ENCODE results near the gene TAF4.

Gene TAF4

DNA sequence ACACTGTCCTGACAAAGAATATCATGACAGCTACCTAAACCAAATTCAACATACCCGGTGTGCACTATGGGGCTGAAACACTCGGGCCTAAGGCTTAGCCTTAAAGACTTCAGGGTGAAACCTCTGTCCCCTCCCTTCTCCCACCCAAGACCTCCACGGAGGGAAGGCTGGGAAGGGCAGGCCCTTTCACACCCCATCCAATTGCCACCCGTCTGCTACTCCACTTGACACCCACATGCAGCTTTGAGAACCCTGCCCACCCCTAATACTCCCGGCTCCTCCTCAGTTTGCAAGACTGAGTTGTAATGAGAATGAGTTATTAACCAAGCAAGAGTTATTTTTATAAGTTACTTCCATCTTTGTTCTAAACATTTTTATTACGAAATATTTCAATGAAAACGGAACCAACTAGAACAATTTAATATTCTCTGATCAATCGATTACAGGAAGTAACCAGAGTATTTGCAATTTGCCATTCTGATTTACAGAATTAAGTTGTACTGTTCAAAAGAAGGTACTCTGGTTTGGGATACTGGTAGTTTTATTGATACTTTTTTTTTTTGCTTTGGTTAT is 3.7 kb downstream of the TAF4 start:
- no peak for DNase-seq (ENCODE audit: low read depth)
- TF ChIP-seq, protein P1, sequence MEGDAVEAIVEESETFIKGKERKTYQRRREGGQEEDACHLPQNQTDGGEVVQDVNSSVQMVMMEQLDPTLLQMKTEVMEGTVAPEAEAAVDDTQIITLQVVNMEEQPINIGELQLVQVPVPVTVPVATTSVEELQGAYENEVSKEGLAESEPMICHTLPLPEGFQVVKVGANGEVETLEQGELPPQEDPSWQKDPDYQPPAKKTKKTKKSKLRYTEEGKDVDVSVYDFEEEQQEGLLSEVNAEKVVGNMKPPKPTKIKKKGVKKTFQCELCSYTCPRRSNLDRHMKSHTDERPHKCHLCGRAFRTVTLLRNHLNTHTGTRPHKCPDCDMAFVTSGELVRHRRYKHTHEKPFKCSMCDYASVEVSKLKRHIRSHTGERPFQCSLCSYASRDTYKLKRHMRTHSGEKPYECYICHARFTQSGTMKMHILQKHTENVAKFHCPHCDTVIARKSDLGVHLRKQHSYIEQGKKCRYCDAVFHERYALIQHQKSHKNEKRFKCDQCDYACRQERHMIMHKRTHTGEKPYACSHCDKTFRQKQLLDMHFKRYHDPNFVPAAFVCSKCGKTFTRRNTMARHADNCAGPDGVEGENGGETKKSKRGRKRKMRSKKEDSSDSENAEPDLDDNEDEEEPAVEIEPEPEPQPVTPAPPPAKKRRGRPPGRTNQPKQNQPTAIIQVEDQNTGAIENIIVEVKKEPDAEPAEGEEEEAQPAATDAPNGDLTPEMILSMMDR (IDR thresholded peaks at IDR 0.05; ENCODE audit: insufficient read depth, low read depth, low read length, missing control alignments): no peak
- H3K4me3 ChIP-seq (ENCODE audit: low read length): no peak overlapping the region

DNA sequence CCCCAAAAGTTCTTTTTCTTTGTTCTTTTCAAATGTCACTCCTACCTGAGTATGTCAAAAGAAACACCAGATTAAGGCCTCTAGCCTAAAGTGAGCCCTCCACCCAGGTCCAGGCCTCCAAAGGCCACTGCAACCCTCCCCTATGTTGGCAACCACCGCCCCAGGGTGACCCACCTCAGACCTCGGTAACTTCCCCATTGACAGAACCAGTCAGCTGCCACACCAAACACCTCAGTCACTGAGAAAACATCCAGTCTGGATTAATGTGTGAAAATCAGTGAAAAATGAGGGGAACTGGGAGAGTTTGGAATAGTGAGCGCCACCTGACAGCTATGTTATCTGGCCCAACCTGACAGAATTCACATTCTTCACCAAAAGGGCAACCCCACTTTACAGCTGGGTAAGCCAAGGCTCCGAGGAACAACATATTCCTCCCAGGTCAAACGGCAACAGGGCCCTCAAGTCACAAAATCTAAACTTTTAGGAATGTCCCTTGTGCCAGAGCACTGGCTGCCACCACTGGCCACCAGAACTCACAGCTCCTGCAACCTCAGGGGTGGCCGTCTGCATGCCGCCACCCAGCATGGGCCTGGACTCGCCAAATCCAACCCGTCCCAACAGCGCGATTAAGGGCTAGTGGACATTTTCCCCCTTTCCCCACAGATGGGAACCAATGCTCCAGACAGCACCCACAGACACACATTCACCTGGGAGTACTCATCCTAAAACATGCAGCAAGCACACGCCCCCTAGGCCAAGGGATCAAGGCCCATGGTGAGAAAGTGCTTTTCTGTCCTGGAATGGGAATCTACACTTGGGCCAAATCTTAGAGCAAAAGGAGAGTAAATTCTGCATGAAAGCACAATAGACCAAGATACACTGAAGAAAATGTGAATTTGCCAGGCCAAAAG is 4.8 kb downstream of the TAF4 start:
- DNase-seq (ENCODE audit: low read depth): no peak
- TF ChIP-seq, protein P1 (IDR thresholded peaks at IDR 0.05; ENCODE audit: insufficient read depth, low read depth, low read length, missing control alignments): no peak
- H3K4me3 ChIP-seq (ENCODE audit: low read length): no peak overlapping the region

DNA sequence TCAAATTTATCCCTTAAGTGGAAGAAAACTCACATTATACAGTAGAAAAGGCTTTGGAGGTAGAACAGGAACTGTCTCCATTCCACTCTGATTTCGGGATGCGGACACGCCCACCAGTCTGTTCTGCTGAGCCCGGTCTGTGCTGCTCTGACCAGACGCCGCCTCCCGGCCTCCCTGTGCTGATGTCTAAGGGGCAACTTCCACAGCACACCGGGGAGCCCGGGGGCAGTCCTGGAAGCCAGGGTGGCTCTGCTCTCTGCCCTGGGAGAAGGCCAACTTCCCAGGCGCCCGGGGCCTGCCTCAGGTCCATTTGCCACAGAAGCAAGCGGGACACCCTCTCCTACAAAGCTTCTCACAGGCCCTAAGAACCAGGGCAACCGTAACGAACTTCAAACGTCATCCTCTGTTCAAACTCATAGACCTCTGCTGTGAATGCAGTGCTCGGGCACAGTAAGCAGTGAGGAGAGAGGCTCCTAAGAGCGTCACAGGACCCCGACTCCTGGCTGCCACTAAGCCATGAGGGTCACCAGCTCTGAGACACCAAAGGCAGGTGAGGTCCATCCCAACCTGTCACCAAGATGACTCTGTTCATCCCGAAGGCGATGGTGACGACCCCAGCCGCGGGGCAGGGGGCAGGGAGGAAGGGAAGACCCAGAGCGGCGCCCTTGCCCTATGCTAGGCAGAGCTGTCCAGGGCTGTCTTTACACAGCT is 5.6 kb downstream of the TAF4 start:
- TF ChIP-seq, protein P1 (IDR thresholded peaks at IDR 0.05; ENCODE audit: insufficient read depth, low read depth, low read length, missing control alignments): no peak

DNA sequence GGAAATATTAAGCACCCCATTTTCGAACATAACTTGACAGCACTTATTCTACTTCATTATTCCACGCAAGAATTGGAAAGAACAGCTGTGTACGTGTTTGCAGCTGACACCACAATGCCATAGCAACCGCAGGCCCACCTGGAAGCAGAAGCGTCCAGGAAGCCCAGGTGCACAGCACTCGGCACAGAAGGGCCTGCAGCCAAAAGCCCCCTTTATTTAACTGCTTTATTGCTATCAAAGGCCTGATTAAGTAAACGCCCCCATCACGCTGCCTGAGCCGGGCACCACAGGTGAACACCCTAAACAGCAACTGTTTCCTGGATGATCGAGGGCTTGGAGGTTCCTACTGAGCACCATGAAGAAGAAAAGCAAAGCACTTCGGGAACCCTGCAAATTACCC is 6.3 kb downstream of the TAF4 start:
- H3K4me3 ChIP-seq (ENCODE audit: low read length): no peak overlapping the region
- no peak for DNase-seq (ENCODE audit: low read depth)
- TF ChIP-seq, protein P1 (IDR thresholded peaks at IDR 0.05; ENCODE audit: insufficient read depth, low read depth, low read length, missing control alignments): no peak

More for the DNA sequence above, 5.6 kb downstream of the TAF4 start:
- H3K4me3 ChIP-seq (ENCODE audit: low read length): no peak overlapping the region
- DNase-seq (ENCODE audit: low read depth): no peak

DNA sequence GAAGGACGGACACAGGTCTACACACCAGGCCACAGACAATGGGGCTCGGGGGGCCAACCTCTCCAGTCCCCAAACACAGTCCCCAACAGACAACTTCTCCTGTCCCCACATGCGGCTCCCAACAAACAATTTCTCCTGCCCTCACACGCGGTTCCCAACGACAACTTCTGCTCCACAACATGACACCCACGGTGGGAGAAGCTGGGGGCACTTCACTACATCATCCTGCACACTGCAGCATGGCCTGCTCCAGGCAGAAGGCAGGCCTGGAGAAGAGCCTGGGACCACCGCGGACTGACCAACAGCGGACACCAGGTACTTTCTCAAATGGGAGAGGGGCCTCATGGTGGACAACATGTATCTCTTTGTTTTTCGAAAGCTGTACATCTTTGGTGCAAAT is 6.7 kb downstream of the TAF4 start:
- DNase-seq (ENCODE audit: low read depth): no peak
- TF ChIP-seq, protein P1 (IDR thresholded peaks at IDR 0.05; ENCODE audit: insufficient read depth, low read depth, low read length, missing control alignments): no peak
- H3K4me3 ChIP-seq (ENCODE audit: low read length): no peak overlapping the region

DNA sequence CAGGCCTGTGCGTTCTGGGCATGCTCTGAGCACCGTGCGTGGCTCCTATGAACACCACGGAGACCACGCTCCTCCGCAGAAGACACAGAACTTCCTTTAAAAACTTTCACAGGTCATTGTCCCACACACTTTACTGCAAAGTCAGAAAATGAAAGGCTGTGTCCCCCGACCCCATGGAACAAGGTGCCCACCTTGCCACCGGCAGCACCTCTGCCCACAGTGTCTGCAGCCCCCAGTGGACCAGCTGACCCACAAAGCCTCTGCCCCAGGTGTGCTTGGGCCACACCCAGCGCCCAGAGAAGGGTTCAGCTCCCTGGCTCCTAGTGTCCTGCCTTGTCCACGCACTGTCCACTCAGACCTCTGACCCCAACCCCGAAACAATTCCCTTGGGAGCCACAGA is 8.7 kb downstream of the TAF4 start:
- TF ChIP-seq, protein P1 (IDR thresholded peaks at IDR 0.05; ENCODE audit: insufficient read depth, low read depth, low read length, missing control alignments): no peak
- no peak overlapping the region for H3K4me3 ChIP-seq (ENCODE audit: low read length)
- DNase-seq (ENCODE audit: low read depth): no peak

All from epithelial cell of esophagus (primary cell).